NCI-H2107 treated with DMSO at 0.1 percent for 48 hours (cell line): ENCODE measurements around the gene REPS2.

Experiments used
- DNase-seq: peaks from one replicate; lab custom pipeline; 2025; ENCODE audit not compliant: unreplicated experiment; lab: John Stamatoyannopoulos, UW

Gene REPS2

GRCh38 chrX:16999275-16999674 lies 52.8 kb downstream of the REPS2 start:
- DNase-seq, result no peak

GRCh38 chrX:17000751-17001150 lies 54.3 kb downstream of the REPS2 start:
- DNase-seq, result no peak

- no peak for DNase-seq
Observed at GRCh38 chrX:17005712-17006368, 59.4 kb downstream of the REPS2 start.

GRCh38 chrX:17007134-17007768 lies 60.8 kb downstream of the REPS2 start:
- peak; percentile 42 for DNase-seq

- DNase-seq, result no peak
Observed at GRCh38 chrX:17009856-17010625, 63.6 kb downstream of the REPS2 start.

GRCh38 chrX:17012465-17012864 lies 66.0 kb downstream of the REPS2 start:
- DNase-seq, result no peak

- DNase-seq, result no peak
Observed at GRCh38 chrX:17014216-17014615, 67.8 kb downstream of the REPS2 start.

GRCh38 chrX:17017134-17017533 lies 70.7 kb downstream of the REPS2 start:
- no peak for DNase-seq

GRCh38 chrX:17020356-17020755 lies 73.9 kb downstream of the REPS2 start:
- DNase-seq, result no peak

- DNase-seq, result no peak
Observed at GRCh38 chrX:17020851-17021821, 74.7 kb downstream of the REPS2 start.

GRCh38 chrX:17021851-17022604 lies 75.6 kb downstream of the REPS2 start:
- DNase-seq, result peak; percentile 85

GRCh38 chrX:17023661-17024060 lies 77.2 kb downstream of the REPS2 start:
- DNase-seq, result no peak

- no peak for DNase-seq
Observed at GRCh38 chrX:17024886-17025285, 78.4 kb downstream of the REPS2 start.

GRCh38 chrX:17025621-17026302 lies 79.3 kb downstream of the REPS2 start:
- DNase-seq, result no peak

GRCh38 chrX:17027931-17028330 lies 81.5 kb downstream of the REPS2 start:
- DNase-seq, result no peak

- no peak for DNase-seq
Observed at GRCh38 chrX:17028356-17028755, 81.9 kb downstream of the REPS2 start.

- DNase-seq, result peak; percentile 34
Observed at GRCh38 chrX:17030092-17030491, 83.6 kb downstream of the REPS2 start.

- DNase-seq, result no peak
Observed at GRCh38 chrX:17030580-17031270, 84.3 kb downstream of the REPS2 start.

GRCh38 chrX:17031827-17032226 lies 85.4 kb downstream of the REPS2 start:
- DNase-seq, result no peak
